ENCODE data around the gene STARD3.

The STARD3 gene

DNA sequence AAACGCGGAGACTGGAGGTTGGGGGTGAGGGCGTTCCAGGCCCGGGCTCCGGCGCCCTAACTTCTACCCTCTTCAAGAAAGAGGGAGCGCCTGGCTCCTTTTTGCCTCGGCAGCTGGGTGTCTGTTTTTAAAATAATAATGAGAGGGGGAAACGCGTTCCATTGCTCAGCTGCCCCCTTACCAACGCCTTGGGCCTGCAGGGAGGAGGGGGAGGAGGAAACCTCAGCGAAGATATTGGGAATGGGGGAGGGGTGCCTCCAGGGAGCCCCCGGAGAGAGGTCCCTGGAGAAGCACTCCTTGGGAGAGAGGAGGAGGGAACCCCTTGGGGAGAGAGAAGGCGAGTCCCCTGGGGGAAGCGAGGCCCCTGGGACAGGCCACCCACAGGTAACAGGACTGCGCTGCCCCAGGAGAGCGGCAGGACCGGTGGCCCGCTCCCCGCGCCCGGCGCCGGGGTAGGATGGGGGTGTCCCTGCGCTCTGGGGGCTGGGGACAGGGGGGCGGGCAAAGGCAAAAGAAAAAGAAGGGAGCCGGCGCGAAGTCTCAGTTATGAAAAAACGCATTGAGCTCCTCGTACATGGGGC lies 31.9 kb upstream of the STARD3 start:
- H3K4me3 ChIP-seq (ENCODE audit: control insufficient read depth, low read depth, low read length): no peak overlapping the region
- DNase-seq (ENCODE audit: low read depth): no peak
- TF ChIP-seq, protein P1, sequence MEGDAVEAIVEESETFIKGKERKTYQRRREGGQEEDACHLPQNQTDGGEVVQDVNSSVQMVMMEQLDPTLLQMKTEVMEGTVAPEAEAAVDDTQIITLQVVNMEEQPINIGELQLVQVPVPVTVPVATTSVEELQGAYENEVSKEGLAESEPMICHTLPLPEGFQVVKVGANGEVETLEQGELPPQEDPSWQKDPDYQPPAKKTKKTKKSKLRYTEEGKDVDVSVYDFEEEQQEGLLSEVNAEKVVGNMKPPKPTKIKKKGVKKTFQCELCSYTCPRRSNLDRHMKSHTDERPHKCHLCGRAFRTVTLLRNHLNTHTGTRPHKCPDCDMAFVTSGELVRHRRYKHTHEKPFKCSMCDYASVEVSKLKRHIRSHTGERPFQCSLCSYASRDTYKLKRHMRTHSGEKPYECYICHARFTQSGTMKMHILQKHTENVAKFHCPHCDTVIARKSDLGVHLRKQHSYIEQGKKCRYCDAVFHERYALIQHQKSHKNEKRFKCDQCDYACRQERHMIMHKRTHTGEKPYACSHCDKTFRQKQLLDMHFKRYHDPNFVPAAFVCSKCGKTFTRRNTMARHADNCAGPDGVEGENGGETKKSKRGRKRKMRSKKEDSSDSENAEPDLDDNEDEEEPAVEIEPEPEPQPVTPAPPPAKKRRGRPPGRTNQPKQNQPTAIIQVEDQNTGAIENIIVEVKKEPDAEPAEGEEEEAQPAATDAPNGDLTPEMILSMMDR (IDR thresholded peaks at IDR 0.05; ENCODE audit: control insufficient read depth, insufficient read depth, low read depth, low read length, missing control alignments): no peak

DNA sequence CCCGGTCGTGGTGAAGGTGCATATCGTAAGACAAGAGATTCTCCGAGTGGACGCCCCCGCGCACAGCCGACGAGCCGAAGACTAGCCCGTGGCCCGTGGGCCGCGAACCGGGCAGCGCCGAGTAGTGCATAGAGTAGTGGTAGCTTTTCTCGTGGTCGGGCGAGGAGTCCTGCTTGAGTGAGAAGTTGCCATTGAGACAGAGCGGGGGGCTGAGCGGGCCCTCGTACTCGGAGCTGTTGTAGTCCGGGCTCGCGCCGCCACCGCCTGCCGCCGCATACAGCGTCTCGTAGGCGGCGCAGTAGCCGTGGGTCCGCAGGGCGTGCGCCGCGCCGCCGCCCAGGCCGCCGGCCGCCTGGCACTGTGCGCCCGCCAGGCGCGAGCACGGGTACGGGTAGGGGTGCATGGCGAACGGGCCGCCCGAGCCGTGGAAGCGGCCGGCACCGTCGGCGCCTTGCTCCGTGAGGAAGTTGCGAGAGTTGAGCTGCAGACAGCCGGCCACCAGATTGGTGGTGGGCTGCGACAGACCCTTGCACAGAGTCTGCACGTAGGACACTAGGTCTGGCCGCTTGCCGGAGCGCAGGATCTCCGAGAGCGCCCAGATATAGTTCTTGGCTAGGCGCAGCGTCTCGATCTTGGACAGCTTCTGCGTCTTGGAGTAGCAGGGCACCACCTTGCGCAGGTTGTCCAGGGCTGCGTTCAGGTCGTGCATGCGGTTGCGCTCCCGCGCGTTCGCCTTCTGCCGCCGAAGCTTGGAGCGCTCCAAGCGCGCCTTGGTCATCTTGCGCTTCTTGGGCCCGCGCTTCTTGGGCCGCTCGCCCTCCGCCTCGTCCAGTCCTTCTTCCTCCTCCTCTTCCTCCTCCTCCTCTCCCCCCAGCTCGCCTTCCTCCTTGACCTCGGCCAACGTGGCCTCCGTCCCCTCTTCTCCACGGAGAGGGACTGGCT lies 31.2 kb upstream of the STARD3 start:
- TF ChIP-seq, protein P1 (IDR thresholded peaks at IDR 0.05; ENCODE audit: control insufficient read depth, insufficient read depth, low read depth, low read length, missing control alignments): no peak
- DNase-seq (ENCODE audit: low read depth): no peak
- no peak overlapping the region for H3K4me3 ChIP-seq (ENCODE audit: control insufficient read depth, low read depth, low read length)

DNA sequence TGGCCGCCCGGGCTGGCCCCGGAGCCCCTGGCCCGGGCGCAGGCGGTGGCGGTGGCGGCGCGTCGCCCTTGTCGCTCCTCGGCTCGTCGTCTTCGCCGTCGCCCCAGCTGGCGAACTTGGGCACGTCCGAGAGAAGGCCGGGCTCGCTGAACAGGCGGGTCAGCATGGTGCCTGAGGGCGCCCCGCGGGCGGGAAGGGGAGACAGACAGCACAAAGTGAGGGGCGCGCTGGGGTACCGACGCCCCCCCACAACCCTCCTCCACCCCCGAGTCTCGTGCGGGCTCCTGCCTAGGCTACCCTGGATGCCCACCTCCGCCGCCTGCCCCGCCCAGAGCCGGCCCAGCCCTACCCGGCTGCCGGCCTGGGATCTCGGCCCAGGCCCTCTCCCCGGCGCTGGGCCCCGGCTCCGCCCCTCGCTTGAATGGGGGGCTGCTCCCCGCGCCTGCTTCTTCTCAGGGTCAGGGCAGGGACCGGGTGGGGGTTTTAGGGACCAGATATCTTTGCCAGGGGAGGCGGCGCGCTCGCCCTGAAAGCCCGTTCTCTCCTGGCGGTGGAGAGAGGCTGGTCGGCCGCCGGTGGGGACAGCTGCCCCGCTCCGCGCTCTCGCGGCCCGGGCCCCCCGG lies 30.4 kb upstream of the STARD3 start:
- no peak overlapping the region for H3K4me3 ChIP-seq (ENCODE audit: control insufficient read depth, low read depth, low read length)
- TF ChIP-seq, protein P1 (IDR thresholded peaks at IDR 0.05; ENCODE audit: control insufficient read depth, insufficient read depth, low read depth, low read length, missing control alignments): no peak
- DNase-seq (ENCODE audit: low read depth): no peak

DNA sequence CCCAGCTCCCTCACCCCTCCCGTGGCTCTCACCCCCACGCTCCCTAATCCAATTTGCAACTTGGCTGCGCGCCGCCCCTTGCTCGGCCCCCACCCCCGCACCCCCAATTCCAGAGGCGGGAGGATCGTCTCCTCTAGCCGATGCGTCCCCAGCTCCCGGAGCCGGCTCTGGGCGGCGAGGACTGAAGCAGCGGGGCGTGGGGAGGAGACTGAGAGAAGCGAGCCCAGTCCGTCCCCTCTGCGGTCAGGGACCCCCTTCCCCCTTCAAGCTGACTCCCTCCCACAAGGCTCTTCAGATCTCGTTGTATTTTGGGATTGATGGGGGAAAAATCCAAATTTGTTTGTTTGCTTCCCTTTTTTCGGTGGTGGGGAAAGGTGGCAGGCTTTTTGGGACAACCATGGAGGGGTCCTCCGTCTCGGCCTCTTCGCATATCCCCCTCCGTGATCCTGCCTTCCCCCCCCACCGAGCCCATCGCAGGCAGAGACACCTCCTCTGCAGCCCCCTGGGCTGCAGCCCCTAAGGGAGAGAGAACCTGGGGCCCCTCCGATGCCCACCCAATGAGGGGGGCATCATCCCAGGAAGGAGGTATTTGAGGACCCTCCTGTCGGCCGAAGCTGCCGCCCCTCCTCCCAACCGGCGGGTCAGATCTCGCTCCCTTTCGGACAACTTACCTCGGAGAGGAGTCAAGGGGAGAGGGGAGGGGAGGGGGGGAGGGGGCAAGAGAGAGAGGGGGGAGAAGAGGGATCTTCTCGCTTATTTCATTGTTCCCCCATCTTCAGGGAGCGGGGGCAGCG lies 29.7 kb upstream of the STARD3 start:
- TF ChIP-seq, protein P1 (IDR thresholded peaks at IDR 0.05; ENCODE audit: control insufficient read depth, insufficient read depth, low read depth, low read length, missing control alignments): no peak
- no peak overlapping the region for H3K4me3 ChIP-seq (ENCODE audit: control insufficient read depth, low read depth, low read length)
- no peak for DNase-seq (ENCODE audit: low read depth)

DNA sequence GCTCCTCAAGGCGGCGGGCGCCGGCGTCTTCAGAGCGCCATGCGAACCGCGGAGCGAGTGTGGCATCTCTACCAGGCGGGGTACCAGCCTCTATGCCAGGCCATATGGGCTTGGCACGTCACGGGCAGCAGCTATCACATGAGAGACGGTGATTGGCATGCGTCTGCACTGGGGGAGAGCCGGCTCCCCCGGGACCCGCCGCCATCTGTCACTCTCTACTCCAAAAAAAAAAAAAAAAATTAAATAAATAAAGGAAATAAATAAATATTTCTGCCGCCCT lies 29.2 kb upstream of the STARD3 start, which contains the start of gene NEUROD2:
Gene NEUROD2 (minus strand): TSS at position 70 of the 280 bp plus-strand sequence. CDS start 1,321 bp downstream, outside the sequence.
- no peak within 1 kb of the TSS for H3K4me3 ChIP-seq (ENCODE audit: control insufficient read depth, low read depth, low read length)
- TF ChIP-seq, protein P1 (IDR thresholded peaks at IDR 0.05; ENCODE audit: control insufficient read depth, insufficient read depth, low read depth, low read length, missing control alignments): no peak
- no peak for DNase-seq (ENCODE audit: low read depth)
